ENCODE results near the gene CIDEA. TPM values are rescaled to one million over a fixed set of nuclear protein-coding genes. Genes with fewer than 3 reads are reported as not detected.

Gene CIDEA
- total RNA-seq, 4 donors from 2014 or later: not detected

DNA sequence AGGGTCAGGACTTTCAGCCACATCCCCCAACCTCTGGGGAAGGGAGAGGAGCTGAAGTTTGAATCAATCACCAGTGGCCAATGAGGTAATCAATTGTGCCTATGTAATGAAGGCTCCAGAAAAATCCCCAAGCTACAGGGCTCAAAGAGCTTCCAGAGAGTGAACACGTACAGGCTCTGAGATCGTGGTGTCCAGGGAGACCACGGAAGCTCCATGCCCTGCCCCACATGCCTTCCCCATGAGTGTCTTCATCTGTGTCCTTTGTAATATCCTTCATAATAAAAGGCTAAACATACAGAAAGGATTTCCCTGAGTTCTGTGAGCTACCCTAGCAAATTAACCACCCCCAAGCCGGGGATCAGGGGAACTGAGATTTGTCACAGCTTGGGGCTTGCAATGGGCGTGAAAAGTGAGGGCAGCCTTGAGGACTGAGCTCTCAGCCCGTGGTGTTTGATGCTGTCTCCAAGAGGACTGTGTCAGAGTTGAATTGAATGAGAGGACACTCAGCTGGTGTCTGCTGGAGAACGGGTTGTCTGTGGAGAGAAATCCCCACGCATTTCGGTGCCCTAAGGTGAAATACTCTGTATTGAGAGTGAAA lies 28.4 kb downstream of the CIDEA start:
- peaks cover 0 to 11% (median 0%) of the 10 kb centered on the region in 4 donors for H3K4me1 ChIP-seq
- TF ChIP-seq POLR2A (IDR thresholded peaks at IDR 0.05) (no peak), CTCF (IDR thresholded peaks at IDR 0.05) (no peak)
- no peaks in the 10 kb centered on the region for H3K36me3 ChIP-seq
- no peak overlapping the region for H3K4me3 ChIP-seq
- H3K27ac ChIP-seq: no peak overlapping the region
- peaks cover 0 to 6% of the 10 kb centered on the region in 2 donors for H3K27me3 ChIP-seq
- no peak for DNase-seq
- no peaks in the 10 kb centered on the region for H3K9me3 ChIP-seq

DNA sequence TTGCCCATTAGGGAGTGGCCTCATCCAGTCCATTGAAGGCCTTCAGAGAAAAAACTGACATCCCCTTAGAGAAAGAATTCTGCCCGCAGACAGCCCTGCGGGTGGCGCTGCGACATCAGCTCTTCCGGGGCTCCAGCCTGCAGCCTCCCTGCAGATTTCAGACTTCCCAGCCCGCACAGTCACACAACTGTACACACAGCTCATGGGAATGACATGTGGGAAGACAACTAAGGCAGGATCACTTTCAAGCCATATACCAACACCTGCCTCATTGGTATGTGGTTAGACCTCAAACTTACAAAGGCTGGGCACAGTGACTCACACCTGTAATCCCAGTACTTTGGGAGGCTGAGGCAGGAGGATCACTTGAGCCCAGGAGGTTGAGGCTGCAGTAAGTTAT lies 29.1 kb downstream of the CIDEA start:
- H3K4me1 ChIP-seq: peaks cover 0 to 13% (median 0%) of the 10 kb centered on the region in 4 donors
- no peak for DNase-seq
- no peak overlapping the region for H3K4me3 ChIP-seq
- H3K9me3 ChIP-seq: no peaks in the 10 kb centered on the region
- H3K27me3 ChIP-seq: peaks cover 0 to 11% of the 10 kb centered on the region in 2 donors
- no peaks in the 10 kb centered on the region for H3K36me3 ChIP-seq
- H3K27ac ChIP-seq: no peak overlapping the region
- TF ChIP-seq CTCF (IDR thresholded peaks at IDR 0.05) (no peak), POLR2A (IDR thresholded peaks at IDR 0.05) (no peak)

GRCh38 chr18:12283666-12284065 lies 29.5 kb downstream of the CIDEA start:
- Histone ChIP-seq H3K27me3 (peaks cover 0 to 11% of the 10 kb centered on the region in 2 donors), H3K9me3 (no peaks in the 10 kb centered on the region), H3K27ac (no peak overlapping the region), H3K36me3 (no peaks in the 10 kb centered on the region), H3K4me3 (no peak overlapping the region), H3K4me1 (peaks cover 0 to 15% (median 0%) of the 10 kb centered on the region in 4 donors)
- no peak for DNase-seq
- no peak for TF ChIP-seq POLR2A (IDR thresholded peaks at IDR 0.05)
- TF ChIP-seq CTCF (IDR thresholded peaks at IDR 0.05): no peak

GRCh38 chr18:12287131-12287681 lies 33.0 kb downstream of the CIDEA start:
- Histone ChIP-seq H3K27ac (peak overlapping the region in 3 of 4 donors; percentile 40 to 71 (median 55)), H3K9me3 (no peaks in the 10 kb centered on the region), H3K4me3 (peak overlapping the region in 2 of 4 donors; percentile 44 to 49), H3K27me3 (peaks cover 0 to 11% of the 10 kb centered on the region in 2 donors), H3K36me3 (no peaks in the 10 kb centered on the region), H3K4me1 (peaks cover 0 to 18% (median 0%) of the 10 kb centered on the region in 4 donors)
- DNase-seq: no peak
- TF ChIP-seq CTCF (IDR thresholded peaks at IDR 0.05): no peak
- no peak for TF ChIP-seq POLR2A (IDR thresholded peaks at IDR 0.05)

DNA sequence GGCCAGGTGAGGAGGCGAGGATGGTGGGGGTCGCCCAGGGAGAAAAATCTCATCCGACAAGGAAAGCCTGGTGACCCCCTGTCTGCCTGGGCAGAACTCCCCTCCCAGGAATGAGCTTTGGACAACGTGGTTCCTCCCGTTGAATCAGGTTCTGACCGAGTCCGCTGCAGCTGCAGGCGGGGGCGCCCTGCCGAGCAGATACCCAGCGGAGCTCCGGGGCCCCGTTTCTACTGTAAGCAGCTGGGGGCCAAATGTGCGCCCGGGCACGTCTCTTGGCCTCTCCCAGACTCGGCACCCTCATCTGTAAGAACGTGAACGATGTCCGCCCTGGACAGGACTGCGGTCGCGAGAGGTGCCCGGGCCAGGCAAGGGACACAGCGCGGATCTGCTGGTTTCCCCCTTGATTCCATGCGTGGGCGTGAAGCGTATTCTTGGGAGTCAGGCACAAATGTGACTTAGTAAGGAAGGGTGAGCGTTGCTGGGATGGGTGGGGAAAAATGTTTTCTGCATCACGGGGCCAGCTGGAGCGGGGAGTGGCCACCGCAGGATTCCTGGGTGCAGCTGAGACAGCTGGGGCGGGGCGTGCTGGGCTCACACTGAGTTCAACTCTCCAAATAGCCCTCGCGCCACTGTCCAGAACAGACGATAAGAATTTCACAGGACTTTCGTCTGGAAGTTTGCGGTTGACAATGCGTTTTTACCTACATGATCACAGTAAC lies 33.7 kb downstream of the CIDEA start:
- TF ChIP-seq POLR2A (IDR thresholded peaks at IDR 0.05) (no peak), CTCF (IDR thresholded peaks at IDR 0.05) (no peak)
- H3K4me3 ChIP-seq: peak overlapping the region in 3 of 4 donors; percentile 12 to 49 (median 44)

More for the DNA sequence above, 33.7 kb downstream of the CIDEA start:
- DNase-seq: peak in 2 of 3 donors; percentile 71 to 73
- peak overlapping the region; percentile 13 to 71 (median 48) for H3K27ac ChIP-seq
- no peaks in the 10 kb centered on the region for H3K9me3 ChIP-seq
- H3K36me3 ChIP-seq: no peaks in the 10 kb centered on the region
- peaks cover 0 to 11% of the 10 kb centered on the region in 2 donors for H3K27me3 ChIP-seq
- peaks cover 0 to 18% (median 0%) of the 10 kb centered on the region in 4 donors for H3K4me1 ChIP-seq

Data from Peyer's patch (tissue), 4 donors.